ENCODE measurements around the gene RAC2.

GRCh38 chr22:37281646-37282384 is 37.7 kb upstream of the RAC2 start:
- TF ChIP-seq CTCF (conservative IDR thresholded peaks at IDR 0.05; ENCODE audit: low read depth, low read length) (no peak), EZH2 (IDR thresholded peaks at IDR 0.05; ENCODE audit: low read length, unreplicated experiment) (no peak), EZH2phosphoT487 (IDR thresholded peaks at IDR 0.05; ENCODE audit: borderline replicate concordance, low read length) (no peak)
